ENCODE results near the gene CACFD1.

- TF ChIP-seq, protein P1, sequence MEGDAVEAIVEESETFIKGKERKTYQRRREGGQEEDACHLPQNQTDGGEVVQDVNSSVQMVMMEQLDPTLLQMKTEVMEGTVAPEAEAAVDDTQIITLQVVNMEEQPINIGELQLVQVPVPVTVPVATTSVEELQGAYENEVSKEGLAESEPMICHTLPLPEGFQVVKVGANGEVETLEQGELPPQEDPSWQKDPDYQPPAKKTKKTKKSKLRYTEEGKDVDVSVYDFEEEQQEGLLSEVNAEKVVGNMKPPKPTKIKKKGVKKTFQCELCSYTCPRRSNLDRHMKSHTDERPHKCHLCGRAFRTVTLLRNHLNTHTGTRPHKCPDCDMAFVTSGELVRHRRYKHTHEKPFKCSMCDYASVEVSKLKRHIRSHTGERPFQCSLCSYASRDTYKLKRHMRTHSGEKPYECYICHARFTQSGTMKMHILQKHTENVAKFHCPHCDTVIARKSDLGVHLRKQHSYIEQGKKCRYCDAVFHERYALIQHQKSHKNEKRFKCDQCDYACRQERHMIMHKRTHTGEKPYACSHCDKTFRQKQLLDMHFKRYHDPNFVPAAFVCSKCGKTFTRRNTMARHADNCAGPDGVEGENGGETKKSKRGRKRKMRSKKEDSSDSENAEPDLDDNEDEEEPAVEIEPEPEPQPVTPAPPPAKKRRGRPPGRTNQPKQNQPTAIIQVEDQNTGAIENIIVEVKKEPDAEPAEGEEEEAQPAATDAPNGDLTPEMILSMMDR (IDR thresholded peaks at IDR 0.05): no peak
- TF ChIP-seq POLR2A (IDR thresholded peaks at IDR 0.05) (no peak), POLR2AphosphoS5 (IDR thresholded peaks at IDR 0.05) (no peak)
Measured at GRCh38 chr9:133509179-133510083, 49.7 kb downstream of the CACFD1 start.

All from sigmoid colon (tissue), 4 donors.